HEK293 (cell line): Measurements from ENCODE around the gene ACSM3.

Experiments
- CTCF ChIA-PET: fragments of 350-600 bp; formaldehyde crosslinking; extraction: SDS; loops from one replicate; lab custom pipeline; 2021; ENCODE audit warnings: antibody characterized with exemption; lab: Yijun Ruan, JAX
- POLR2A ChIA-PET: fragments of 300-600 bp; formaldehyde crosslinking; extraction: SDS; loops from one replicate; lab custom pipeline; 2020; ENCODE audit warnings: antibody characterized with exemption, inconsistent platforms; lab: Yijun Ruan, JAX
- H3K27ac ChIP-seq: fragments of 200-500 bp; sonication (Bioruptor generic); 2 replicates; pipeline ENCODE4 v1.5.1; 2014; ENCODE audit warnings: low read depth, low read length, control low read depth, inconsistent platforms; ENCODE audit errors: extremely low read depth
- H3K36me3 ChIP-seq, 2 experiments: fragments of 200-500 bp in 1 of 2; sonication (Bioruptor generic) in 1 of 2; 1 replicate in 1 of 2; 2 replicates in 1 of 2; pipeline ENCODE4 v1.5.1; 2014 to 2017; ENCODE audit warnings: inconsistent platforms in 2 of 2, low read length in 2 of 2; ENCODE audit not compliant: control insufficient read depth in 2 of 2, insufficient read depth in 1 of 2
- H3K4me1 ChIP-seq: fragments of 200-500 bp; sonication (Bioruptor generic); 2 replicates; pipeline ENCODE4 v1.5.1; 2014; ENCODE audit warnings: mild to moderate bottlenecking, low read length, inconsistent platforms; ENCODE audit not compliant: control insufficient read depth, insufficient read depth
- H3K4me3 ChIP-seq: 2 replicates; pipeline ENCODE4 v1.5.1; 2011; ENCODE audit warnings: low read depth, mild to moderate bottlenecking, control low read depth, low read length, moderate library complexity
- H3K9me3 ChIP-seq: fragments of 200-500 bp; sonication (Bioruptor generic); 2 replicates; pipeline ENCODE4 v1.5.1; 2014; ENCODE audit warnings: low read depth, low read length, inconsistent platforms; ENCODE audit not compliant: control insufficient read depth, insufficient read depth
- HOXD13 ChIP-seq: sonication (generic); formaldehyde crosslinking; IDR thresholded peaks from 2 replicates; pipeline ENCODE4 v1.8.0; 2022; ENCODE audit warnings: missing genetic modification reagents, borderline replicate concordance
- OVOL3 ChIP-seq: fragments of 450-650 bp; formaldehyde crosslinking; IDR thresholded peaks from 2 replicates; pipeline ENCODE4 v1.5.1; 2016; ENCODE audit warnings: missing biosample characterization, missing genetic modification characterization
- PRDM2 ChIP-seq: fragments of 450-650 bp; formaldehyde crosslinking; IDR thresholded peaks from 2 replicates; pipeline ENCODE4 v1.5.1; 2016; ENCODE audit warnings: missing biosample characterization, missing genetic modification characterization, borderline replicate concordance
- ZBTB11 ChIP-seq: fragments of 450-650 bp; formaldehyde crosslinking; conservative IDR thresholded peaks from 2 replicates; pipeline ENCODE4 v1.5.1; 2016; ENCODE audit warnings: low read depth, missing biosample characterization, missing genetic modification characterization
- ZFP41 ChIP-seq: fragments of 450-650 bp; formaldehyde crosslinking; IDR thresholded peaks from 2 replicates; pipeline ENCODE4 v1.5.1; 2016; ENCODE audit warnings: missing biosample characterization, missing genetic modification characterization, borderline replicate concordance
- ZNF121 ChIP-seq: fragments of 450-650 bp; formaldehyde crosslinking; IDR thresholded peaks from 2 replicates; pipeline ENCODE4 v1.5.1; 2016; ENCODE audit warnings: missing biosample characterization, missing genetic modification characterization
- ZNF19 ChIP-seq: fragments of 450-650 bp; formaldehyde crosslinking; IDR thresholded peaks from 2 replicates; pipeline ENCODE4; 2016; ENCODE audit warnings: missing biosample characterization, missing genetic modification characterization, low read depth
- ZNF221 ChIP-seq: fragments of 450-650 bp; formaldehyde crosslinking; IDR thresholded peaks from 2 replicates; pipeline ENCODE4 v1.5.1; 2017; ENCODE audit warnings: missing biosample characterization, missing genetic modification characterization, borderline replicate concordance
- ZNF274 ChIP-seq, 2 experiments: fragments of 200-500 bp in 1 of 2; fragments of 450-650 bp in 1 of 2; sonication (Bioruptor generic) in 1 of 2; formaldehyde crosslinking in 1 of 2; IDR thresholded peaks; 2 replicates each; pipeline versions ENCODE4 v1.5.1 to v1.6.1; 2014 to 2016; ENCODE audit warnings: borderline replicate concordance in 1 of 2, inconsistent platforms in 1 of 2, low read length in 1 of 2, missing biosample characterization in 1 of 2, missing genetic modification characterization in 1 of 2
- ZNF404 ChIP-seq: fragments of 450-650 bp; formaldehyde crosslinking; IDR thresholded peaks from 2 replicates; pipeline ENCODE4 v1.5.1; 2017; ENCODE audit warnings: missing biosample characterization, missing genetic modification characterization
- ZNF529 ChIP-seq: fragments of 450-650 bp; formaldehyde crosslinking; IDR thresholded peaks from 2 replicates; pipeline ENCODE4 v1.5.1; 2017; ENCODE audit warnings: missing genetic modification characterization, missing biosample characterization; ENCODE audit not compliant: insufficient replicate concordance
- ZNF610 ChIP-seq: fragments of 450-650 bp; formaldehyde crosslinking; IDR thresholded peaks from 2 replicates; pipeline ENCODE4 v1.5.1; 2016; ENCODE audit warnings: missing biosample characterization, missing genetic modification characterization, borderline replicate concordance
- ZNF701 ChIP-seq: fragments of 450-650 bp; formaldehyde crosslinking; IDR thresholded peaks from 2 replicates; pipeline ENCODE4 v1.5.1; 2016; ENCODE audit warnings: missing biosample characterization, missing genetic modification characterization
- ZSCAN23 ChIP-seq: fragments of 450-650 bp; formaldehyde crosslinking; IDR thresholded peaks from 2 replicates; pipeline ENCODE4 v1.5.1; 2016; ENCODE audit warnings: missing biosample characterization, missing genetic modification characterization
- TF ChIP-seq, protein P1 (sequence below): fragments of 450-650 bp; formaldehyde crosslinking; IDR thresholded peaks from 2 replicates; pipeline ENCODE4 v1.5.1; 2016; ENCODE audit warnings: missing biosample characterization, missing genetic modification characterization
- TF ChIP-seq, protein P2 (sequence below): fragments of 450-650 bp; formaldehyde crosslinking; optimal IDR thresholded peaks from 2 replicates; pipeline ENCODE3; 2016; ENCODE audit warnings: missing biosample characterization, mild to moderate bottlenecking, missing genetic modification characterization
- TF ChIP-seq, protein P3 (sequence below): fragments of 450-650 bp; formaldehyde crosslinking; conservative IDR thresholded peaks from 2 replicates; pipeline ENCODE4 v1.5.1; 2016; ENCODE audit warnings: low read depth, missing biosample characterization, missing genetic modification characterization
- TF ChIP-seq, protein P4 (sequence below): IDR thresholded peaks from 2 replicates; pipeline ENCODE4 v1.6.1; 2011; ENCODE audit warnings: mild to moderate bottlenecking, low read depth, low read length, borderline replicate concordance

The ACSM3 gene

GRCh38 chr16:20803192-20803560 lies 39.4 kb downstream of the ACSM3 start:
- POLR2A ChIA-PET = no interaction called here
- no peak overlapping the region for H3K4me3 ChIP-seq
- H3K36me3 ChIP-seq = peaks cover 33 to 38% of the 10 kb centered on the region in 2 experiments
- no peak overlapping the region for H3K27ac ChIP-seq
- CTCF ChIA-PET = interaction anchor here (0.7 kb wide), 1 partner anchor 108 kb away, joined by 3 read pairs; no protein-coding TSS in a partner anchor
- H3K9me3 ChIP-seq = no peaks in the 10 kb centered on the region
- H3K4me1 ChIP-seq = no peaks in the 10 kb centered on the region
- TF ChIP-seq ZNF274 (IDR thresholded peaks at IDR 0.05; ENCODE audit: low read length) = no peak
- TF ChIP-seq ZNF274 (tag by site-specific recombination; IDR thresholded peaks at IDR 0.05; ENCODE audit: borderline replicate concordance) = no peak
- no peak for TF ChIP-seq ZFP41 (tag by site-specific recombination)
- TF ChIP-seq, protein P1, sequence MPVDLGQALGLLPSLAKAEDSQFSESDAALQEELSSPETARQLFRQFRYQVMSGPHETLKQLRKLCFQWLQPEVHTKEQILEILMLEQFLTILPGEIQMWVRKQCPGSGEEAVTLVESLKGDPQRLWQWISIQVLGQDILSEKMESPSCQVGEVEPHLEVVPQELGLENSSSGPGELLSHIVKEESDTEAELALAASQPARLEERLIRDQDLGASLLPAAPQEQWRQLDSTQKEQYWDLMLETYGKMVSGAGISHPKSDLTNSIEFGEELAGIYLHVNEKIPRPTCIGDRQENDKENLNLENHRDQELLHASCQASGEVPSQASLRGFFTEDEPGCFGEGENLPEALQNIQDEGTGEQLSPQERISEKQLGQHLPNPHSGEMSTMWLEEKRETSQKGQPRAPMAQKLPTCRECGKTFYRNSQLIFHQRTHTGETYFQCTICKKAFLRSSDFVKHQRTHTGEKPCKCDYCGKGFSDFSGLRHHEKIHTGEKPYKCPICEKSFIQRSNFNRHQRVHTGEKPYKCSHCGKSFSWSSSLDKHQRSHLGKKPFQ (tag by site-specific recombination) = no peak
- TF ChIP-seq ZSCAN23 (tag by site-specific recombination) = no peak
- TF ChIP-seq ZBTB11 = no peak
- no peak for TF ChIP-seq ZNF404 (tag by site-specific recombination)
- TF ChIP-seq ZNF221 (tag by site-specific recombination) = no peak
- no peak for TF ChIP-seq ZNF529 (tag by site-specific recombination)
- TF ChIP-seq ZNF19 = no peak
- no peak for TF ChIP-seq ZNF121 (tag by site-specific recombination)
- TF ChIP-seq, protein P2, sequence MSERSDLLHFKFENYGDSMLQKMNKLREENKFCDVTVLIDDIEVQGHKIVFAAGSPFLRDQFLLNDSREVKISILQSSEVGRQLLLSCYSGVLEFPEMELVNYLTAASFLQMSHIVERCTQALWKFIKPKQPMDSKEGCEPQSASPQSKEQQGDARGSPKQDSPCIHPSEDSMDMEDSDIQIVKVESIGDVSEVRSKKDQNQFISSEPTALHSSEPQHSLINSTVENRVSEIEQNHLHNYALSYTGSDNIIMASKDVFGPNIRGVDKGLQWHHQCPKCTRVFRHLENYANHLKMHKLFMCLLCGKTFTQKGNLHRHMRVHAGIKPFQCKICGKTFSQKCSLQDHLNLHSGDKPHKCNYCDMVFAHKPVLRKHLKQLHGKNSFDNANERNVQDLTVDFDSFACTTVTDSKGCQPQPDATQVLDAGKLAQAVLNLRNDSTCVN = no peak
- no peak for TF ChIP-seq ZNF701 (tag by site-specific recombination)
- TF ChIP-seq HOXD13 (CRISPR knock-in tag) = no peak
- TF ChIP-seq OVOL3 (tag by site-specific recombination) = no peak
- no peak for TF ChIP-seq PRDM2 (tag by site-specific recombination)
- TF ChIP-seq, protein P3, sequence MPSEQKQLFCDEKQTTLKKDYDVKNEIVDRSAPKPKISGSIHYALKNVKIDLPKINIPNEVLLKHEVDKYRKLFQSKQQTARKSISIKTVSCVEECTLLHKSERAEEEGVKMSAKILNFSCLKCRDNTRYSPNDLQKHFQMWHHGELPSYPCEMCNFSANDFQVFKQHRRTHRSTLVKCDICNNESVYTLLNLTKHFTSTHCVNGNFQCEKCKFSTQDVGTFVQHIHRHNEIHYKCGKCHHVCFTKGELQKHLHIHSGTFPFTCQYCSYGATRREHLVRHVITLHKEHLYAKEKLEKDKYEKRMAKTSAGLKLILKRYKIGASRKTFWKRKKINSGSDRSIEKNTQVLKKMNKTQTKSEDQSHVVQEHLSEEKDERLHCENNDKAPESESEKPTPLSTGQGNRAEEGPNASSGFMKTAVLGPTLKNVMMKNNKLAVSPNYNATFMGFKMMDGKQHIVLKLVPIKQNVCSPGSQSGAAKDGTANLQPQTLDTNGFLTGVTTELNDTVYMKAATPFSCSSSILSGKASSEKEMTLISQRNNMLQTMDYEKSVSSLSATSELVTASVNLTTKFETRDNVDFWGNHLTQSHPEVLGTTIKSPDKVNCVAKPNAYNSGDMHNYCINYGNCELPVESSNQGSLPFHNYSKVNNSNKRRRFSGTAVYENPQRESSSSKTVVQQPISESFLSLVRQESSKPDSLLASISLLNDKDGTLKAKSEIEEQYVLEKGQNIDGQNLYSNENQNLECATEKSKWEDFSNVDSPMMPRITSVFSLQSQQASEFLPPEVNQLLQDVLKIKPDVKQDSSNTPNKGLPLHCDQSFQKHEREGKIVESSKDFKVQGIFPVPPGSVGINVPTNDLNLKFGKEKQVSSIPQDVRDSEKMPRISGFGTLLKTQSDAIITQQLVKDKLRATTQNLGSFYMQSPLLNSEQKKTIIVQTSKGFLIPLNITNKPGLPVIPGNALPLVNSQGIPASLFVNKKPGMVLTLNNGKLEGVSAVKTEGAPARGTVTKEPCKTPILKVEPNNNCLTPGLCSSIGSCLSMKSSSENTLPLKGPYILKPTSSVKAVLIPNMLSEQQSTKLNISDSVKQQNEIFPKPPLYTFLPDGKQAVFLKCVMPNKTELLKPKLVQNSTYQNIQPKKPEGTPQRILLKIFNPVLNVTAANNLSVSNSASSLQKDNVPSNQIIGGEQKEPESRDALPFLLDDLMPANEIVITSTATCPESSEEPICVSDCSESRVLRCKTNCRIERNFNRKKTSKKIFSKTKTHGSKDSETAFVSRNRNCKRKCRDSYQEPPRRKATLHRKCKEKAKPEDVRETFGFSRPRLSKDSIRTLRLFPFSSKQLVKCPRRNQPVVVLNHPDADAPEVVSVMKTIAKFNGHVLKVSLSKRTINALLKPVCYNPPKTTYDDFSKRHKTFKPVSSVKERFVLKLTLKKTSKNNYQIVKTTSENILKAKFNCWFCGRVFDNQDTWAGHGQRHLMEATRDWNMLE = no peak
- TF ChIP-seq, protein P4, sequence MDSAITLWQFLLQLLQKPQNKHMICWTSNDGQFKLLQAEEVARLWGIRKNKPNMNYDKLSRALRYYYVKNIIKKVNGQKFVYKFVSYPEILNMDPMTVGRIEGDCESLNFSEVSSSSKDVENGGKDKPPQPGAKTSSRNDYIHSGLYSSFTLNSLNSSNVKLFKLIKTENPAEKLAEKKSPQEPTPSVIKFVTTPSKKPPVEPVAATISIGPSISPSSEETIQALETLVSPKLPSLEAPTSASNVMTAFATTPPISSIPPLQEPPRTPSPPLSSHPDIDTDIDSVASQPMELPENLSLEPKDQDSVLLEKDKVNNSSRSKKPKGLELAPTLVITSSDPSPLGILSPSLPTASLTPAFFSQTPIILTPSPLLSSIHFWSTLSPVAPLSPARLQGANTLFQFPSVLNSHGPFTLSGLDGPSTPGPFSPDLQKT = no peak
- no peak for TF ChIP-seq ZNF610 (tag by site-specific recombination)
